Measurements from ENCODE around the gene RGL4.

Gene RGL4

DNA sequence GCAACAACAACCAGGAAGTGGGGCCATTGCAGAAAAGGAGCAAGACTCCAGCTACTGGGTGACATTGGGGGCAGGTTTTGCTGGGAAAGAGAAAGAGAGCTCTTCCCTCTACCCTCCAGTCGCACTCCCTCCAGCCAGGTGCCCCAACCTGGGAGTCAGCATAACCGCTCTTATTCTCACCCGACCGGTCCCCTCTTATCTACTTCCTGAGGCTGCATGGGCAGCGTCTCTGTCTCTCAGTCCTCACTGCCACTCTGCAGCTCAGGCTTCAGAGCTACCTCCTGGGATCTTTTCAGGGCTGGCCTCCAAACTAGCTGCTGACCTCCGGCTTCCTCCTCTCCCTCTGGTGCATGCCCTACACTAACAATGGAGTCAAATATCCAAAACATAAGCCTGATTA, 55.0 kb downstream of the RGL4 start:
- no peak for DNase-seq

All from activated CD4-positive, CD25-positive, alpha-beta regulatory T cell treated with anti-CD3 and anti-CD28 coated beads, Interleukin-2, amount 50 U/mL, for 72 hours (primary cell).